ENCODE measurements around the gene EYA2. TPM values are rescaled to one million over a fixed set of nuclear protein-coding genes. Genes with fewer than 3 reads are reported as not detected.

EYA2 gene
- total and polyA plus RNA-seq, 8 donors, result 0.51 to 3.2 (median 1.4) TPM

DNA sequence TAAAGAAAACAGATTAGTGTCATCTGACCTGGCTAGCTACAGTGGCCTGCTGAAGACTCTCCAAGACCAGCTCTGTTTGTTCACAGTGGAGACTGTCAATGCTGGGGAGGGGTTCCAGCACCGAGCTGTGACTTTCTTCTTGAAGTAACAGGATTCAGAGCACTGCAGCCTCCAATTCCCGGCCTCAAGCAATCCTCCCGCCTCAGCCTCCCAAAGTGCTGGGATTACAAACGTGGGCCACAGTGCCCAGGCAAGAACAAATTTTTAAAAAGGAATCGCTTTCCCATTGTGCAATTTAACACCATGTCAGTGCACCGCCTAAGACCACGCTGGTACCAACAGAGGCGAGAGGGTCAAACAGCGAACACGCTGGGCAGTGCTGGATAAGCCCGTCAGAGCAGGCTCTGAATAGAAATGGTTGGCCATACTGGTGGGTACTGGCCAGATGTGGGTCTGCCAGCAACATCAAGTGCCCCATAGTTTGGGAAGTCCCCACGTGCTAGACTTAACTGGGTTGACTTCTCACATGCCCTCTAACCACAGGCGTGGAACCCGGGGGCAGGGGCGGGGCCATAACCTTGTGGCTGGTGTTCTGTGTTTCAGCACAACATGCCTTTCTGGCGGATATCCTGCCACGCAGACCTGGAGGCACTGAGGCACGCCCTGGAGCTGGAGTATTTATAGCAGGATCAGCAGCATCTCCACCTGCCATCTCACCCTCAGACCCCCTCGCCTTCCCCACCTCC is 293.0 kb downstream of the EYA2 start:
- FAIRE-seq (no peak), DNase-seq (no peak), ATAC-seq (no peak)
- H3K27me3 ChIP-seq, result no peaks in the 10 kb centered on the region
- no peaks in the 10 kb centered on the region for H3K4me1 ChIP-seq
- intact Hi-C loops (cut with DNase I), result no loop called here
- TF ChIP-seq, protein P1, sequence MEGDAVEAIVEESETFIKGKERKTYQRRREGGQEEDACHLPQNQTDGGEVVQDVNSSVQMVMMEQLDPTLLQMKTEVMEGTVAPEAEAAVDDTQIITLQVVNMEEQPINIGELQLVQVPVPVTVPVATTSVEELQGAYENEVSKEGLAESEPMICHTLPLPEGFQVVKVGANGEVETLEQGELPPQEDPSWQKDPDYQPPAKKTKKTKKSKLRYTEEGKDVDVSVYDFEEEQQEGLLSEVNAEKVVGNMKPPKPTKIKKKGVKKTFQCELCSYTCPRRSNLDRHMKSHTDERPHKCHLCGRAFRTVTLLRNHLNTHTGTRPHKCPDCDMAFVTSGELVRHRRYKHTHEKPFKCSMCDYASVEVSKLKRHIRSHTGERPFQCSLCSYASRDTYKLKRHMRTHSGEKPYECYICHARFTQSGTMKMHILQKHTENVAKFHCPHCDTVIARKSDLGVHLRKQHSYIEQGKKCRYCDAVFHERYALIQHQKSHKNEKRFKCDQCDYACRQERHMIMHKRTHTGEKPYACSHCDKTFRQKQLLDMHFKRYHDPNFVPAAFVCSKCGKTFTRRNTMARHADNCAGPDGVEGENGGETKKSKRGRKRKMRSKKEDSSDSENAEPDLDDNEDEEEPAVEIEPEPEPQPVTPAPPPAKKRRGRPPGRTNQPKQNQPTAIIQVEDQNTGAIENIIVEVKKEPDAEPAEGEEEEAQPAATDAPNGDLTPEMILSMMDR (IDR thresholded peaks at IDR 0.05), result no peak
- H3K36me3 ChIP-seq, result no peaks in the 10 kb centered on the region
- WGBS, 2 donors, result 70 to 74% methylated on average over 19 of the region's 19 CpGs
- no peak overlapping the region for H3K27ac ChIP-seq
- H3K9me3 ChIP-seq, result no peaks in the 10 kb centered on the region
- no peak overlapping the region for H3K4me3 ChIP-seq

DNA sequence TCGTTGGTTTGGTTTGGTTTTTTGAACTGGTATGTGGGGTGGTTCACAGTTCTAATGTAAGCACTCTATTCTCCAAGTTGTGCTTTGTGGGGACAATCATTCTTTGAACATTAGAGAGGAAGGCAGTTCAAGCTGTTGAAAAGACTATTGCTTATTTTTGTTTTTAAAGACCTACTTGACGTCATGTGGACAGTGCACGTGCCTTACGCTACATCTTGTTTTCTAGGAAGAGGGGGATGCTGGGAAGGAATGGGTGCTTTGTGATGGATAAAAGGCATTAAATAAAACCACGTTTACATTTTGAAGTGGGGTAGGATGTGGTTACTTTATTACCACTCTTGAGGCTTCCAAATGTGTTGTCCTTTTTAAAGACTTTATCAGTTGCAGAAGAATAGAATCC is 293.9 kb downstream of the EYA2 start:
- FAIRE-seq, result no peak
- Histone ChIP-seq H3K4me3 (no peak overlapping the region), H3K36me3 (no peaks in the 10 kb centered on the region), H3K4me1 (no peaks in the 10 kb centered on the region), H3K27ac (no peak overlapping the region), H3K27me3 (no peaks in the 10 kb centered on the region), H3K9me3 (no peaks in the 10 kb centered on the region)
- no peak for DNase-seq
- WGBS, 2 donors, result 63 to 69% methylated on average over 5 of the region's 5 CpGs
- TF ChIP-seq, protein P1 (IDR thresholded peaks at IDR 0.05), result no peak
- intact Hi-C loops (cut with DNase I), result no loop called here
- ATAC-seq, result no peak

DNA sequence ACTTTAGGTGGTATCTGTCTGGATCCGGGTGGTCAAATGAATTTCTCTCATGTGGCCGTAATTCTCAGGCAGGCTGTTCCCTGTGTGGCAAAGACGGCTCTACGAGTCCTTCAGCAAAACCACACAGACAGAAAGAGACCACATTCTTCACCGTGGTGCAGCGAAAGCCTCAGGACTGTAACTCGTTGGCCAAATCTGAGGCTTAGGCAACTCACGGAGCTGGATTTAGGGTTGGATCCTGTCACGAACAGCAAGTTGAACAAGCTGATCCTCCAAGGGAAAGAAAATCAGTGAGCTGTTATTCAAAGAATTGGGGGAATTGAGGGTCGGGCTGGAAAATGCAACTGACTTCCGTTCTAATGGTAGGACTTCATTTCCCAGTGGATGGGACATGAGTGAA is 294.4 kb downstream of the EYA2 start:
- H3K4me3 ChIP-seq, result no peak overlapping the region
- no peaks in the 10 kb centered on the region for H3K4me1 ChIP-seq
- no peak for DNase-seq
- H3K27ac ChIP-seq, result no peak overlapping the region
- TF ChIP-seq, protein P1 (IDR thresholded peaks at IDR 0.05), result no peak
- intact Hi-C loops (cut with DNase I), result no loop called here
- WGBS, 2 donors, result 42 to 55% methylated on average over 11 of the region's 11 CpGs
- FAIRE-seq, result no peak
- ATAC-seq, result no peak
- no peaks in the 10 kb centered on the region for H3K36me3 ChIP-seq
- H3K9me3 ChIP-seq, result no peaks in the 10 kb centered on the region
- no peaks in the 10 kb centered on the region for H3K27me3 ChIP-seq

DNA sequence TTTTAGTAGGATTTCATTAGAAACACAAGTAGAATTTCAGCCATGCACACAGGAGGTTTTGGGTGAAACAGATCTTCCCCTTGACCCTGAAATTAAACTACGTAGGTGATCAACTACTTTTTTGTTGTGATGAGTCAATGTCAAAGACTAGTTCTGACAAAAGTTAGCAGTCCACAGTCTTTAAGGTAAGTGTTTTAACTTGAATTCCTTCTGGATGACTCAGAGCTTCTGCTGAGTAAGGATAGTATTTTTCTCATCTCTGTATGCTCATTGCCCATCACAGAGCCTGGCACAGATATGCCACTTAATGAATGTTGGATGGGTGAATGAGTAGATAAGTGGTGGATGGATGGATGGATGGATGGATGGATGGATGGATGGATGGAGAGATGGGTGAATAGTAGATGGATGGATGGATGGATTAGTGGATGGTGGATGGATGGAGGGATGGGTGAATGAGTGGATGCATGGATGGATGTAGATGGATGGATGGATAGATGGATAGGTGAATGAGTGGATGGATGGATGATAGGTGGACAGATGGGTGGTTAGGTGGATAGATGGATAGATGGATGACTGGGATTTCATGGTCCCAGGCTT is 296.5 kb downstream of the EYA2 start:
- FAIRE-seq (no peak), DNase-seq (no peak), ATAC-seq (no peak)
- TF ChIP-seq, protein P1 (IDR thresholded peaks at IDR 0.05), result no peak
- H3K36me3 ChIP-seq, result no peaks in the 10 kb centered on the region
- H3K9me3 ChIP-seq, result no peaks in the 10 kb centered on the region
- no peaks in the 10 kb centered on the region for H3K27me3 ChIP-seq
- no peaks in the 10 kb centered on the region for H3K4me1 ChIP-seq
- WGBS, 2 donors, result 69 to 90% methylated on average over 1 of the region's 1 CpG
- intact Hi-C loops (cut with DNase I), result loop anchor here in 1 of 3 donors (10.0 kb wide), 1 partner anchor 194 kb away; no protein-coding TSS in a partner anchor
- no peak overlapping the region for H3K27ac ChIP-seq
- H3K4me3 ChIP-seq, result no peak overlapping the region

DNA sequence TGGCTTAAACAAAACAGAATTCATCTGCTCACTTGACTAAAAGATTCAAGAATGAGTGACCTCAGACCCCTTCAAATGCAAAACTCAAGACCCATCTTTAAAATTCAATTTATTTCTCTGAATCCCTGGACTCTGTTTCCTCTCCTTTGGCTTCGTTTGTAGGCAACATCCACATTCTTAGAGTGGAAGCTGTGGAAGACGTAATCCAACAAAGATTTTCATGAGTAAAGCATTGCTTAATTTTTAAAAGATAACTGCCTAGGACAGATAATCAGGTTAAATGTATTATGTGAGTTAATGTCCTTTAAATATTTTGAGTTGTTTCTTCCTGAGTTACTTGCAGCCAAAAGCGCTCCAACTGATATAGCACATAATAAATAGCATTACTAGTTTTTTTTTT is 297.3 kb downstream of the EYA2 start:
- Histone ChIP-seq H3K27me3 (no peaks in the 10 kb centered on the region), H3K27ac (no peak overlapping the region), H3K9me3 (no peaks in the 10 kb centered on the region), H3K36me3 (no peaks in the 10 kb centered on the region), H3K4me1 (no peaks in the 10 kb centered on the region), H3K4me3 (no peak overlapping the region)
- intact Hi-C loops (cut with DNase I), result loop anchor here in 1 of 3 donors (10.0 kb wide), 1 partner anchor 193 kb away; no protein-coding TSS in a partner anchor
- DNase-seq (no peak), ATAC-seq (no peak), FAIRE-seq (no peak)
- WGBS, 2 donors, result 65 to 76% methylated on average over 3 of the region's 3 CpGs
- TF ChIP-seq, protein P1 (IDR thresholded peaks at IDR 0.05), result no peak

All from pancreas (tissue), 10 donors.